Embryonic facial prominence (tissue), 1 donor: ENCODE measurements around the gene SLCO1B1.
"Not testable (repeated sequence)": the region's sequence is repeated elsewhere in the genome, so short reads cannot be mapped to it uniquely, and the experiment has no call there.

Experiments
- DNase-seq: peaks from one replicate; pipeline ENCODE4 v3.0.0-alpha.2; 2016; ENCODE audit errors: extremely low spot score

SLCO1B1 gene

GRCh38 chr12:21130998-21131397 lies at the start of gene SLCO1B1:
TSS of gene SLCO1B1 (plus strand) at chr12:21131194. CDS start at chr12:21141575, 10,381 bp downstream.
- DNase-seq = no peak

GRCh38 chr12:21084753-21085152 lies 46.2 kb upstream of the SLCO1B1 start:
- DNase-seq = not testable (repeated sequence)

- DNase-seq = no peak
Observed at GRCh38 chr12:21111732-21112131, 19.3 kb upstream of the SLCO1B1 start.

- DNase-seq = no peak
Observed at GRCh38 chr12:21113266-21113665, 17.7 kb upstream of the SLCO1B1 start.

- no peak for DNase-seq
Observed at GRCh38 chr12:21117995-21118394, 13.0 kb upstream of the SLCO1B1 start.

GRCh38 chr12:21118760-21119159 lies 12.2 kb upstream of the SLCO1B1 start:
- no peak for DNase-seq

- DNase-seq = no peak
Observed at GRCh38 chr12:21129351-21129750, 1.6 kb upstream of the SLCO1B1 start.

GRCh38 chr12:21129906-21130305 lies 1.1 kb upstream of the SLCO1B1 start:
- no peak for DNase-seq

- DNase-seq = not testable (repeated sequence)
Observed at GRCh38 chr12:21137318-21137999, 6.5 kb downstream of the SLCO1B1 start.

GRCh38 chr12:21138016-21138415 lies 7.0 kb downstream of the SLCO1B1 start:
- DNase-seq = no peak

- DNase-seq = no peak
Observed at GRCh38 chr12:21144309-21144708, 13.3 kb downstream of the SLCO1B1 start.

GRCh38 chr12:21149861-21150260 lies 18.9 kb downstream of the SLCO1B1 start:
- not testable (repeated sequence) for DNase-seq

- no peak for DNase-seq
Observed at GRCh38 chr12:21151184-21151583, 20.2 kb downstream of the SLCO1B1 start.

- no peak for DNase-seq
Observed at GRCh38 chr12:21155522-21156351, 24.7 kb downstream of the SLCO1B1 start.

- DNase-seq = no peak
Observed at GRCh38 chr12:21165048-21165447, 34.1 kb downstream of the SLCO1B1 start.

GRCh38 chr12:21169878-21170472 lies 39.0 kb downstream of the SLCO1B1 start:
- DNase-seq = no peak

GRCh38 chr12:21172079-21172478 lies 41.1 kb downstream of the SLCO1B1 start:
- no peak for DNase-seq

GRCh38 chr12:21183721-21184275 lies 52.8 kb downstream of the SLCO1B1 start:
- no peak for DNase-seq

- DNase-seq = no peak
Observed at GRCh38 chr12:21190016-21190415, 59.0 kb downstream of the SLCO1B1 start.

- not testable (repeated sequence) for DNase-seq
Observed at GRCh38 chr12:21214433-21214832, 83.4 kb downstream of the SLCO1B1 start.

- no peak for DNase-seq
Observed at GRCh38 chr12:21219206-21219605, 88.2 kb downstream of the SLCO1B1 start.

- DNase-seq = no peak
Observed at GRCh38 chr12:21220266-21220665, 89.3 kb downstream of the SLCO1B1 start.
